CD4-positive, alpha-beta T cell treated with Interleukin-15 for 4 hours (primary cell): ENCODE measurements around the gene TIAL1.
"Not testable (repeated sequence)": the region's sequence is repeated elsewhere in the genome, so short reads cannot be mapped to it uniquely, and the experiment has no call there.

Experiments
- DNase-seq: peaks from one replicate; pipeline ENCODE4 v3.0.0-alpha.2; 2020; ENCODE audit warnings: low spot score

TIAL1 gene

DNA sequence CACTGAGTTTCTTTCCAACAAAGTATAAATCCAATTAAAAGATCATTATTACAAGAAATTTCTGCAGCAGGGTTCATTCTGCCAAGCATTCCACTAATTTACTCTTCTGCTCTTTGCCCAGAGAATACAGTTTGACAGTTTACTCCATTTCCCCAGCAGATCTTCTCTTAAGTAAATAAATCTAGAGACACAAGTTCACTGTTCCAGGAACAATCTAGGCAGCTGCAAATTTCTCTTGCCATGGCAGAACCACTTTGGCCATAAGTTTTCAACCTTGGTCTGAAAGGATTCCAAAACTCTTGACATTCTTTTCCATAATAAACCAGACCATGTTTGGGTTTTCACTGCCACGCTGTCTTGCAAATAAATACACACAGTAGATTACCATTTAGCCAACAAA lies 65.7 kb downstream of the TIAL1 start:
- no peak for DNase-seq

DNA sequence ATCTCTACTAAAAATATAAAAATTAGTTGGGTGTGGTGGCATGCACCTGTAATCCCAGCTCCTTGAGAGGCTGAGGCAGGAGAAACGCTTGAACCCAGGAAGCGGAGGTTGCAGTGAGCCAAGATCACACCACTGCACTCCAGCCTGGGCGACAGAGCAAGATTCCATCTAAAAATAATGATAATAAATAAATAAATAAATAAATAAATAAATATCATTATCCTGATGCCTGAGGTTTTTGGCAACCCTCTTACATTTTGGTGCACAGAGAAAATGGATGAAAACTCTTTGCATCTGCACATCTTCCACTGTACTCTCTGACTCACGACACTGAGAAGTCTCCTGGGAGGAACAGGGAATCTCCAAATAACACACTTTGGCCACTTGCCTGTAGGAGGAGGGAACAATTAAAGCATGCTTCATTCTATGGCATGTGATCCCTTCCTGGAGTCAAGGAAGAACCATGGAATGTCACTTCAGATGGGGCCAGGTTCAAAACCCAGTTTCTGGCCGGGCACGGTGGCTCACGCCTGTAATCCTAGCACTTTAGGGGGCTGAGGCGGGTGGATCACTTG lies 68.0 kb downstream of the TIAL1 start:
- not testable (repeated sequence) for DNase-seq

DNA sequence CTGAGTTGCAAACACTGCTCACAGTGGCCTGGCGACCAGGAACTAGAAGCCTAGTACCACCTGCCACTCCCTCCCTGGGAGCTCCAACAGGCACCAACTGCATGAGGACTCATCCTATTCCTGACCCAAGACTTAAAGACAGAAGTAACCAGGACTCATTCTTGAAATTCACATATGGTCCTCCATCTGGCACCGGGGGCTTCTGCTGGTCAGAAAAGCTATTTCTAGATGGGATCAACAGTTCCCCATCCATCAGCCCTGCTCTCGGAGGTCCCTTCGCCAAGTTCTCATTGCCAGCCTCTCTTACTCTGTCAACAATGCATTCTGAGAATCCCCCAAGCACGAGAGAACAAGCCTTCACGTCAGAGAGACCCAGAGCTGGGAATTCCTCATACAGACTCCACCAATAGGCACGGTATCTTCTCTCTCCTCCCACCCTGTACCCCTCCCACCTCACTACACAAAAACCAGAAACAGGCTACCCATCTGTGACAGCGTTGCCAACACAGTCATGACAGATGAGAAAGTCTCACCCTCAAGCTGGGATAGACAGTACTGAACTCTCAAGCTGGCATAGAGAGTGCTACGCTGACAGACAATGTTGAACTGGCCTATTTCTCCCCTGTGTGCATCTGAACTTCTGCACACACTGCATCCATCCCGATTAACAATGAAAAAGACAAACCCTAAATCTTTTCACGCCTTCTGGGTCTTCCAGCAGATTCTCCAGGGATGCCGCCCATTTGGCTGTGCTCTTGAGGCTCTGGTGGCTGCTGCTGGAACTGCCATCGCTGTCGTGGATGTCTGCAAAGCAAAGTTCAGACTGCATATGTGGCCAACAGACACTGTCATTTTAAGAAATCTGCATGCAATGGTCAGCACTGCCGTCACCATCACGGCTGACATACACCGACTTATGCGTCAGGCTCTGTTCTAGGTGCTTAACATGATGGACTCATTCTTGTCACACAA lies 69.9 kb downstream of the TIAL1 start:
- no peak for DNase-seq

DNA sequence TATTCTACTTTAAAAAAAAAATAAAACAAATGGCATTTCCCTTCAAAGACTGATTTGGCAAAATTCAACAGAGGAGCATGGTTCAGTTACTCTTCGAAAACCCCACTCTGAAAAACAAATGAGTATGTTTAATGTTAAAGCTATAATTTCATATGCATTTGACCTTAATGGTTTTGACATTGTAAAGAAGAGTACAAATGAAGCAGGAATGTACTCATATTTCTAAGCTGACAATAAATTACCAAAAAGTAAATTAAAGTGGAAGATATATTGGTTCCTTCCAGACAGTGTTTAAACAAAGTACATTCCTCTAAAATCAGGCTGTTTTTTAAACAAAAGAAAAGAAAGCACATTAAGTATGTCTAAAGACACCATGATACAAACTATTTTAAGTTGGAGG lies 70.6 kb downstream of the TIAL1 start:
- DNase-seq = no peak

DNA sequence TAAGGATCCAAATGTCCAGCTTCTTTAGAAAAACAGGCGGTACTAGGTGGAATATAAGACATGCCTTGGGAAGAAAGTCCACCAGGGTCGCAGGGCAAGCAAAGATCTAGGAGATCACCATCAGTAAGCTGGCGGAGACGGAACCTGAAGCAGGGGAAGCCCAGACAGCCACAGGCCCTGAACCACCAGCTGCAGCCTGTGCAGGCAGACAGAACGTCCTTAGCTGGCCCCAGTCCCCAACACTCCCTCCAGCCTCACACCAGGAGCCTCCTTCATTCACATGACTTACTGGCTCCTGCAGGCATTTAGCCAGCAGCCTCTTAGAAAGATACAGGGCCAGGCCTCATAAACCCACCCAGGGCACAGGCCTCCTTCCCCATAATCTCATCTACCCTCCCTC lies 71.6 kb downstream of the TIAL1 start:
- no peak for DNase-seq

DNA sequence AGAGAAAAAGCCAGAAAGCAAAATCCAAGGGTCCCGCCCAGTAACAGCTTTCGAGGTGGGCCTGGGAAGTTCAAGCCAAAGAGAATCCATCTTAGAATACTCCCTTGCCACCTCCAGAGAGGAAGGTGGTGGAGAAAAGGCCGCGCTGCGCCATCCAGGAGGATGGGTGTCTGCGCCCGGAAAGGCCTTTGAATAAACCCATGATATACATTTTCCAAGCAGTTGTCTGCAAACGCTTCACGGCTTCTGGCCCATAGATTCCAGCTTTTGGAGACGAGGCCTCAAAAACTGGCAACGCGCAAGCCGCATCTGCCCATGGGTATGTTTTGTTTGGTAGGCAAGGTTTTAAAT lies 72.1 kb downstream of the TIAL1 start:
- no peak for DNase-seq

DNA sequence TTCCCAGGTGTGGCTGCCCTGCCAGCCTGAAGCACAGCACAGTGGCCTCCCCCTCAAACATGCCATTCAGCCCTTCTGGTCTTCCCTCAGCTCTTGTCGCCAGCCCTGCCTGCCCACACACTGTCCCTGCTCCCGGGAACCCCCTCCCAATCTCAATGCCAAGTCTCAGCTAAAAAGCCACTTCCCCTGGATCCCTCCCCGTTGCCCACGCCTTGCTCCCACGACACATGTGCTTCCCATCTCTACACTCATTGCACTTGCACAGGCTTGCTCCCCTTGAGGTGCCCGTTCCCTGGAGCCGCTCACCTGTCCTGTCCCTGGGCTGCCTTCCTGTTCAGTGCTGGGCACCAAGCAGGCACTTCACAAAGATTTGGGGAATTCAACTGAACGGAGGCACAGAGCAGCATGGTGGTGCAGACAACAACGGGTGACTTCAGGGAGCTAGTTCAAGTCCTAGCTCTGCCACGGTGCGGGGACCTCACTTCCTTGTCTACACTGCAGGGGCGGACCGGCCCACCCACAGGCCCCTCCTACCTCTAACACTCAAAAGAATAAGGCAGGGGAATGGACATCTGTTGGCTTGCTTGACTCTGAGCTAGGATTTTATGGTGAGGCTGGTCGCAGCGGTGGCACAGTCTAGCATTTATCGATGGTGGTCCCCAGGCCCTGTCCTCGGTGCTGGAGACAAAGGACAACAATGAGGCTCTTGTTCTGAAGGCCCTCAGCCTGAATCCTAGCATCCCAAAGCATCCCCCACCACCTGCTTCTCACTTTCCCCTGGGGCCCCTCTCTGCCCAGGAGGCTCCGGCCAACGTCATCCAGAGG lies 72.7 kb downstream of the TIAL1 start:
- DNase-seq = no peak
